HepG2 (cell line): ENCODE results near the gene MED23.

ENCODE experiments used
- CTCF ChIP-seq: sonication (generic); formaldehyde crosslinking; IDR thresholded peaks from 2 replicates; pipeline ENCODE4 v1.5.0; 2020; ENCODE audit warnings: mild to moderate bottlenecking, missing genetic modification reagents, moderate library complexity
- IKZF4 ChIP-seq: sonication (generic); formaldehyde crosslinking; IDR thresholded peaks from 2 replicates; pipeline ENCODE4 v1.5.1; 2020; ENCODE audit warnings: borderline replicate concordance, mild to moderate bottlenecking, low read depth, missing genetic modification reagents; ENCODE audit errors: not compliant biosample characterization
- JUN ChIP-seq: sonication (generic); formaldehyde crosslinking; IDR thresholded peaks from 2 replicates; pipeline ENCODE4 v1.4.0; 2020; ENCODE audit warnings: mild to moderate bottlenecking, missing genetic modification reagents
- JUND ChIP-seq: sonication (generic); formaldehyde crosslinking; IDR thresholded peaks from 2 replicates; pipeline ENCODE4 v1.8.0; 2022; ENCODE audit warnings: mild to moderate bottlenecking, missing genetic modification reagents
- POLR2A ChIP-seq, 2 experiments: IDR thresholded peaks; 2 replicates each; pipeline ENCODE4 v1.6.1; 2011; ENCODE audit warnings: low read depth in 2 of 2, low read length in 2 of 2, mild to moderate bottlenecking in 1 of 2, moderate library complexity in 1 of 2; ENCODE audit not compliant: insufficient read depth in 1 of 2
- STAT6 ChIP-seq: sonication (generic); formaldehyde crosslinking; IDR thresholded peaks from 2 replicates; pipeline ENCODE4 v1.4.0; 2020; ENCODE audit warnings: missing genetic modification reagents, mild to moderate bottlenecking, borderline replicate concordance

- TF ChIP-seq IKZF4 (no peak), JUN (CRISPR knock-in tag) (no peak), STAT6 (CRISPR knock-in tag) (no peak), POLR2A (IDR thresholded peaks at IDR 0.05; ENCODE audit: insufficient read depth in 1 of 2, low read depth in 2 of 2, low read length in 2 of 2) (no peak), CTCF (CRISPR knock-in tag) (no peak), JUND (CRISPR knock-in tag) (no peak)
Measured at GRCh38 chr6:131654326-131654725, 26.3 kb upstream of the MED23 start.
